Stimulated activated CD4-positive, alpha-beta T cell treated with anti-CD3 and anti-CD28 coated beads, Interleukin-2, amount 100 ng/mL, for 4 hours (primary cell): ENCODE data around the gene APEH.

Experiments used
- DNase-seq: peaks from one replicate; pipeline ENCODE4 v3.0.0-alpha.2; 2020; ENCODE audit warnings: low read depth

The APEH gene

DNA sequence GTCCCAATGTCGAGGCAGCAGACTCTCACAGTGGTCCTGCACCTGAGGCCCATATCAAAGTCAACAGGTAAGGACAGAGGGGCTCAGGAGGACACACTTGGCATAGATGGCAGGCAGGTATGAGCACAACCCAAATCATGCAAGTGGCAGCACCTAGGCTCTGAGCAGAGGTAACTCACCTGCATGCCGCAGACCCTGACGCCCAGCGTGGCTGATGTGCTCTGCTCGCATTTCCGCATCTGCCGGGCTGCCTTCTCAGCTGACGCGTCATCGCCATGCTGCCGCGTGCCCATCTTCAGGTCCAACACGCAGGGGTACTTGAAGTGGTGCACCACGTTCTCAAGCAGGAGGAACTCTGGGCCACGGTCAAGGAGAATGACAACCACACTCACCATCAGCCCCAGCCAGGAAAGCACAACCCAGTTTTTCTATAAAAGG is 53.8 kb downstream of the APEH start:
- DNase-seq = no peak

DNA sequence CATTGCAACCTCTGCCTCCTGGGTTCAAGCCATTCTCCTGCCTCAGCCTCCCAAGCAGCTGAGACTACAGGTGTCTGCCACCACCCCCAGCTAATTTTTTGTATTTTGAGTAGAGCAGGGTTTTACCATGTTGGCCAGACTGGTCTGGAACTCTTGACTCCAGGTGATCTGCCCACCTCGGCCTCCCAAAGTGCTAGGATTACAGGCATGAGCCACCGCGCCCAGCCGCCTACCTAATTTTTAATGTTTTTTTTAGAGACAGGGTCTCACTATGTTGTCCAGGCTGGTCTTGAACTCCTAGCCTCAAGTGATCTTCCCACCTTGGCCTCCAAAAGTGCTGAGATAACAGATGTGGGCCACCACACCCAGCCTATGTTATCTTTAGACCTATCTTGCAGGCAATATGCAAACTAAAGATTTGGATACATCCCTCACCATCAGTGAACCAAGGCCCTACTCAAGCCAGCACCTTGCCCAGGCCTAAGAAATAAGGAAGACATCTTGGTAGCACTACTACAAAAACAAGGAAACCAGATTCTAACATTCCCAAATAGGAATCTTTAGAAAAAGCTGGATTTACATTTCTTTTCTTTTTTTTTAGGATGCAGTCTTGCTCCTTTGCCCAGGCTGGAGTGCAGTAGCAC is 55.9 kb downstream of the APEH start:
- no peak for DNase-seq

DNA sequence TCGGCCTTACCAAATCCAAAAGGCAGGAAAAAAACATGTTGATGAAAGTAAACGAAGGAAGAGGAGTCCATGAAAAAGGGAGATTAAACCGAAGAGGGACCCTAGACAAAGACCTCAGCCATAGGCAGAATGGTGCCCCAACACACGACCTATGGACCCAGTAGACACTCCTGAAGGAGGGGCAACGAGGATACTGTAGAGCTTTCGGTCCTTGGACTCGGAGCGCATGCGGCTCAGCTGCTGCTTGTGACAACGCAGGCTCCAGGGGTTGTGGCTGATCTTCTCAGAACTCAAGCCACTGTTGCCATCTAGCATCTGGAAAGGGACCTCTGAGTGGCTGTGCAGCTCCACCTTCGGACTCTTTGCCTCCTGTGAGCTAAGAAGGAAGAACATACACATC is 58.4 kb downstream of the APEH start:
- no peak for DNase-seq

DNA sequence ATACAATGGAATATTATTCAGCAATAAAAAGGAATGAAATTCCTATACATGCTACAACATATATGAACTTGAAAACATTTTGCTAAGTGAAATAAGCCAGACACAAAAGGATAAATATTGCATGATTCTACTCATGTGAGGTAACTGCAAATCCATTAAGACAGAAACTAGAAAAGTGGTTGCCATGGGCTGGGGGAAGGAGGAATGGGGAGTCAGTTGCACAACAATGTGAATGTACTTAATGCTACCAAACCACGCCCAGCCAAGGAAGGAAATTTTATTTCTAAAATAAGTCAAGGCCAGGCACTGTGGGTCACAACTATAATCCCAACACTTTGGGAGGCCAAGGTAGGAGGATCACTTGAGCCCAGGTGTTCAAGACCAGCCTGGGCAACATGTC is 59.4 kb downstream of the APEH start:
- DNase-seq = no peak
